OCI-LY1 (cell line): ENCODE measurements around the gene DDX59.

Source experiments
- H2AFZ ChIP-seq: fragments of 200-600 bp; sonication (generic), shearing (Covaris generic); 2 replicates; pipeline ENCODE4 v1.6.0; 2014; ENCODE audit warnings: antibody characterized with exemption, mild to moderate bottlenecking, low read length
- H3F3A ChIP-seq: fragments of 200-600 bp; sonication (generic), shearing (Covaris generic); 2 replicates; pipeline ENCODE4 v1.6.0; 2014; ENCODE audit warnings: mild to moderate bottlenecking, antibody characterized with exemption, low read length, moderate library complexity; ENCODE audit not compliant: insufficient read depth
- H3K27ac ChIP-seq: fragments of 200-600 bp; sonication (generic); 2 replicates; pipeline ENCODE4 v1.5.1; 2014; ENCODE audit warnings: low read length, mixed run types, mild to moderate bottlenecking, low read depth; ENCODE audit not compliant: poor library complexity, severe bottlenecking
- H3K27me3 ChIP-seq: fragments of 200-600 bp; sonication (generic); 2 replicates; pipeline ENCODE4 v1.6.0; 2014; ENCODE audit warnings: antibody characterized with exemption, mild to moderate bottlenecking, low read length, moderate library complexity; ENCODE audit not compliant: insufficient read depth
- H3K36me3 ChIP-seq: fragments of 200-600 bp; sonication (generic); 2 replicates; pipeline ENCODE4 v1.6.1; 2014; ENCODE audit warnings: mild to moderate bottlenecking, antibody characterized with exemption, low read length, moderate library complexity, mixed read lengths; ENCODE audit not compliant: insufficient read depth
- H3K4me1 ChIP-seq: fragments of 200-600 bp; sonication (generic); 2 replicates; pipeline ENCODE4 v1.5.1; 2014; ENCODE audit warnings: mild to moderate bottlenecking, low read length, moderate library complexity; ENCODE audit not compliant: insufficient read depth, severe bottlenecking
- H3K4me2 ChIP-seq: fragments of 200-600 bp; sonication (generic), shearing (Covaris generic); 2 replicates; pipeline ENCODE4 v1.6.1; 2014; ENCODE audit warnings: low read length
- H3K4me3 ChIP-seq: fragments of 200-600 bp; sonication (generic); 2 replicates; pipeline ENCODE4 v1.5.1; 2014; ENCODE audit warnings: low read length, low read depth, mild to moderate bottlenecking, mixed read lengths; ENCODE audit not compliant: poor library complexity, severe bottlenecking
- H3K79me2 ChIP-seq: fragments of 200-600 bp; shearing (Covaris generic); 2 replicates; pipeline ENCODE4 v1.6.1; 2016; ENCODE audit warnings: mixed run types, low read length, mixed read lengths; ENCODE audit not compliant: insufficient read depth
- H3K9ac ChIP-seq: fragments of 200-600 bp; sonication (generic), shearing (Covaris generic); 2 replicates; pipeline ENCODE4 v1.6.1; 2014; ENCODE audit warnings: mild to moderate bottlenecking, low read length, mixed read lengths
- H3K9me2 ChIP-seq: fragments of 200-600 bp; sonication (generic), shearing (Covaris generic); 2 replicates; pipeline ENCODE4 v1.6.1; 2014; ENCODE audit warnings: low read depth, mild to moderate bottlenecking, low read length, mixed read lengths
- H3K9me3 ChIP-seq: fragments of 200-600 bp; shearing (Covaris generic); 2 replicates; pipeline ENCODE4 v1.6.1; 2014; ENCODE audit warnings: low read length, mixed read lengths
- H4K20me1 ChIP-seq: fragments of 200-600 bp; sonication (generic), shearing (Covaris generic); 2 replicates; pipeline ENCODE4 v1.6.0; 2016; ENCODE audit warnings: mild to moderate bottlenecking, low read length; ENCODE audit not compliant: insufficient read depth
- CTCF ChIP-seq: fragments of 200-600 bp; sonication (generic), shearing (Covaris generic); IDR thresholded peaks from 2 replicates; pipeline ENCODE4 v1.5.1; 2017; ENCODE audit warnings: mild to moderate bottlenecking, antibody characterized with exemption, low read length, moderate library complexity, mixed read lengths
- EZH2 ChIP-seq: fragments of 200-600 bp; sonication (generic), shearing (Covaris generic); IDR thresholded peaks from 2 replicates; pipeline ENCODE4 v1.8.0; 2017; ENCODE audit warnings: borderline replicate concordance, mixed run types, mild to moderate bottlenecking, antibody characterized with exemption, low read length, moderate library complexity, mixed read lengths

DDX59 gene

GRCh38 chr1:200674838-200675587 is 5.3 kb upstream of the DDX59 start:
- Histone ChIP-seq H3F3A (no peaks in the 10 kb centered on the region), H3K4me3 (no peak overlapping the region), H3K79me2 (no peaks in the 10 kb centered on the region), H3K4me2 (no peak overlapping the region), H3K9me3 (no peaks in the 10 kb centered on the region), H3K27me3 (no peaks in the 10 kb centered on the region), H3K4me1 (peaks cover 11% of the 10 kb centered on the region), H3K9me2 (no peaks in the 10 kb centered on the region), H3K36me3 (no peaks in the 10 kb centered on the region; the same call in 1 of the 2 replicates), H4K20me1 (0 out of 2 replicates have a peak, but pooled peaks cover 5% of the 10 kb centered on the region), H2AFZ (no peak overlapping the region), H3K9ac (no peak overlapping the region), H3K27ac (no peak overlapping the region)
- no peak for TF ChIP-seq EZH2
- TF ChIP-seq CTCF, result no peak

DNA sequence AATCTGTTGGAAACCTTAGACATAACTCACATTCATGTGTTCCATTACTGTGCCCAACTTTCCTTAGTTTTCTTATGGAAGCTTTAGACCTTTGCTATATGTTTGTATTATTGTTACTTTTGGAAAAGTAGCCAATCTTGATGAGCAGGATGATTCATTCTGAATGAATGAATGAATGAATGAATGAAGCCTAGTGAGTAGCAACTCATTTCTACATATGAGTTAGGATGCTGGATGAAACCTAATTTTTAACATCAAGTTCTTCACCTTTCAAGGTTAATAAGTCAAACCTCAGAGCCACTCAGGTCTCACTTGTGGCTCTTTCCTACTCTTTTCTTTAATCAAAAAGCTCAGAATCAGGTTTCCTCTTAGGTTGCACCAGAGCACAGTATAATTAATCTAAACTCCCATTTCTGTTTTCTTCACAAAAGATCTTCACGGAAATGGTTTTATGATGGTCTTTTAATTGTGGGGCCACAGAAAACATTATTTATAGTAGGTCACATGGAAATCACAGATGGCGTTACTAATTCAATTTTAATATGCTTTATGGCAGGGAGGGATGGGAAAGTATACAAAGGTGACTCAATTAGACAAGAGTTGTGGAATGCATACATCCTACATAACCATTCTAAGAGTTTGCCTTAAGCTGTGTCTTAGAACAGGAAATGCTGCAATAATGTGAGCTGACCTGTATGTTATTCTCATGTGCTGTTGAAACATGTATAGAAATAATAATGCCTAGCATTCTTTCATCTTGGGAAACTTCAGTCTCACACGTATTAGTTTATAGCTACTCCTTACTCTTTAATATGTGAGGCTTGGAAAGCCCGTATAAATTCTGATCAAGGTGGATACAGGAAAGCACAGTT is 4.5 kb upstream of the DDX59 start:
- no peak overlapping the region for H3K9ac ChIP-seq
- H2AFZ ChIP-seq, result no peak overlapping the region

More for the DNA sequence above, 4.5 kb upstream of the DDX59 start:
- TF ChIP-seq EZH2 (no peak), CTCF (no peak)
- H3K79me2 ChIP-seq, result 0 out of 2 replicates have a peak, but pooled peaks cover under 1% of the 10 kb centered on the region
- no peak overlapping the region for H3K27ac ChIP-seq
- H3K4me2 ChIP-seq, result no peak overlapping the region
- H3F3A ChIP-seq, result no peaks in the 10 kb centered on the region
- H4K20me1 ChIP-seq, result 0 out of 2 replicates have a peak, but pooled peaks cover 5% of the 10 kb centered on the region
- H3K36me3 ChIP-seq, result no peaks in the 10 kb centered on the region; the same call in 1 of the 2 replicates
- no peaks in the 10 kb centered on the region for H3K9me3 ChIP-seq
- peaks cover 11% of the 10 kb centered on the region for H3K4me1 ChIP-seq
- no peaks in the 10 kb centered on the region for H3K9me2 ChIP-seq
- H3K4me3 ChIP-seq, result no peak overlapping the region
- H3K27me3 ChIP-seq, result no peaks in the 10 kb centered on the region
